Nephron (organoid): ENCODE data around the gene SORCS2.
A peak's percentile ranks its signal among the peaks of the same experiment; 100 is the strongest.

Source experiments
- H3K27ac Mint-ChIP-seq, 3 experiments: 2 replicates each; pipeline ENCODE4 v1.8.0; 2020; ENCODE audit warnings: mixed read lengths in 3 of 3, mild to moderate bottlenecking in 2 of 3, moderate library complexity in 1 of 3
- H3K27me3 Mint-ChIP-seq: 2 replicates; pipeline ENCODE4 v1.8.0; 2021; ENCODE audit warnings: low read depth, mild to moderate bottlenecking, moderate library complexity, mixed read lengths
- H3K36me3 Mint-ChIP-seq: 2 replicates; pipeline ENCODE4 v1.8.0; 2020; ENCODE audit warnings: low read depth, mixed read lengths
- H3K4me1 Mint-ChIP-seq: 2 replicates; pipeline ENCODE4 v1.8.0; 2020; ENCODE audit warnings: mixed read lengths
- H3K4me3 Mint-ChIP-seq, 3 experiments: 2 replicates each; pipeline ENCODE4 v1.8.0; 2020; ENCODE audit warnings: mild to moderate bottlenecking in 3 of 3, mixed read lengths in 3 of 3, moderate library complexity in 2 of 3
- H3K9me3 Mint-ChIP-seq: 2 replicates; pipeline ENCODE4 v1.8.0; 2020; ENCODE audit warnings: mixed read lengths
- TF ChIP-seq, protein P1 (sequence below), 3 experiments: fragments of 200-600 bp; sonication (generic); IDR thresholded peaks; one replicate each; pipeline ENCODE4 v1.5.0; 2021; ENCODE audit warnings: antibody characterized with exemption in 3 of 3; ENCODE audit not compliant: unreplicated experiment in 3 of 3

SORCS2 gene

DNA sequence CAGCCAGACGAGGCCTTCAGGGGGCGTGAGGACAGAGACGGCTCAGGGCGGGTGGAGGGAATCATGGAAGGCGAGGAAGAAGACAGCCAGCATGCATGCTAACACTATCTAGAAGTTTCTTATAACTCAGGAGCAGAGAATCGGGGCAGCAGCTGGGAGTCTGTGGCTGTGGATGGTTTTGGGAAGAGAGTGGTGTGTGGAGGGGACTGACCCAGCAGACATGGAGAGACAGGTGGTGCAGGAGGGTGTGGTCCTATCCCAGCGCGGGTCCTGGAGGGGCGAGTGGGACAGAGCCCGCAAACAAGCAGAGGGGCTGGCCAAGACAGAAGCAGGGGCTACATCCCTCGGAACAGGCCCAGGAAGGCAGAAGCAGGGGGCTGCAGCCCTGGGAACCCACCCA lies 555.2 kb downstream of the SORCS2 start:
- H3K4me3 Mint-ChIP-seq = no peak overlapping the region
- H3K27ac Mint-ChIP-seq = peak overlapping the region in 1 of 3 experiments; percentile 49
- H3K27me3 Mint-ChIP-seq = peaks cover 17% of the 10 kb centered on the region
- H3K4me1 Mint-ChIP-seq = peaks cover 36% of the 10 kb centered on the region
- TF ChIP-seq, protein P1, sequence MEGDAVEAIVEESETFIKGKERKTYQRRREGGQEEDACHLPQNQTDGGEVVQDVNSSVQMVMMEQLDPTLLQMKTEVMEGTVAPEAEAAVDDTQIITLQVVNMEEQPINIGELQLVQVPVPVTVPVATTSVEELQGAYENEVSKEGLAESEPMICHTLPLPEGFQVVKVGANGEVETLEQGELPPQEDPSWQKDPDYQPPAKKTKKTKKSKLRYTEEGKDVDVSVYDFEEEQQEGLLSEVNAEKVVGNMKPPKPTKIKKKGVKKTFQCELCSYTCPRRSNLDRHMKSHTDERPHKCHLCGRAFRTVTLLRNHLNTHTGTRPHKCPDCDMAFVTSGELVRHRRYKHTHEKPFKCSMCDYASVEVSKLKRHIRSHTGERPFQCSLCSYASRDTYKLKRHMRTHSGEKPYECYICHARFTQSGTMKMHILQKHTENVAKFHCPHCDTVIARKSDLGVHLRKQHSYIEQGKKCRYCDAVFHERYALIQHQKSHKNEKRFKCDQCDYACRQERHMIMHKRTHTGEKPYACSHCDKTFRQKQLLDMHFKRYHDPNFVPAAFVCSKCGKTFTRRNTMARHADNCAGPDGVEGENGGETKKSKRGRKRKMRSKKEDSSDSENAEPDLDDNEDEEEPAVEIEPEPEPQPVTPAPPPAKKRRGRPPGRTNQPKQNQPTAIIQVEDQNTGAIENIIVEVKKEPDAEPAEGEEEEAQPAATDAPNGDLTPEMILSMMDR (IDR thresholded peaks at IDR 0.05; ENCODE audit: unreplicated experiment in 3 of 3) = no peak
- H3K9me3 Mint-ChIP-seq = no peaks in the 10 kb centered on the region
- H3K36me3 Mint-ChIP-seq = peaks cover under 1% of the 10 kb centered on the region

DNA sequence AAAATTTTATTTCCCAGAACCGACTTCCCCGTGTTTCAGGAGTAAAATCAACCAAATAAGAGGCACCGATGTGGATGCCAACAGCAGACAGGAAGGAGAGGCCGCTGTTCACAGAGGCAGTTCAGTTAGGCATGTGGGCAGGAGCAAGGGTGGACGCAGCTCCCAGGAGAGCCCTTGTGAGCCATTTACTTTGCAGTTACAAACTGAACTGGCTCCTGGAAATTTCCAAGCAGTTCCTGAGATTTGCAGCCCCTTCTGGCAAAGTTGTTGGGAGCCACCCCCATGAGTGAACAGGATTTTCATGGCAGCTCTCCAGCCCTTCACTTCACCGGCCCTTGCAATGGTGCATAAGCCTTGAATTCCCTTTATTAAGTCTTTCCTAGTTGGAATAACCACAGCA lies 558.2 kb downstream of the SORCS2 start:
- no peaks in the 10 kb centered on the region for H3K9me3 Mint-ChIP-seq
- TF ChIP-seq, protein P1 (IDR thresholded peaks at IDR 0.05; ENCODE audit: unreplicated experiment in 3 of 3) = no peak
- peak overlapping the region in 2 of 3 experiments; percentile 1 to 5 for H3K27ac Mint-ChIP-seq
- peaks cover 9% of the 10 kb centered on the region for H3K36me3 Mint-ChIP-seq
- H3K27me3 Mint-ChIP-seq = peaks cover 11% of the 10 kb centered on the region
- H3K4me3 Mint-ChIP-seq = no peak overlapping the region
- peaks cover 46% of the 10 kb centered on the region for H3K4me1 Mint-ChIP-seq

DNA sequence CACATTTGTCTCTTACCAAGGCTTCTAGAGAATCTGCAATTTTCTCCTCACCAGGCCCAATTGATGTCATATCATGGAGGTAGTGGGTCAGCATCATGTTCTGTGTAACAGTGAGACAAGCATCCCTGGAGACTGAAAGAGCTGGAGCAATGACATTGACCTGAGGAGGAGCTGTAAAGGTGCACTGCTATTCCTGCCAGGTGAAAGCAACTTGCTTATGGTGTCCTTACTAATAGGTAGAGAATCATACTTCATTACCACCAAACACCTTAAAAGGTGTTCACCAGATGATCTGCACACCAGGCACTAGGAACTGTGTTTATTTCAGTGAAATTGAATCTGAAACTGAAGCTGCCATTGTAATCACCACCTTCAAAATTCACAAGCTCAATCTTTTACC lies 558.6 kb downstream of the SORCS2 start:
- H3K4me1 Mint-ChIP-seq = peaks cover 46% of the 10 kb centered on the region
- TF ChIP-seq, protein P1 (IDR thresholded peaks at IDR 0.05; ENCODE audit: unreplicated experiment in 3 of 3) = no peak
- peaks cover 9% of the 10 kb centered on the region for H3K27me3 Mint-ChIP-seq
- no peak overlapping the region for H3K27ac Mint-ChIP-seq
- peaks cover 9% of the 10 kb centered on the region for H3K36me3 Mint-ChIP-seq
- no peaks in the 10 kb centered on the region for H3K9me3 Mint-ChIP-seq
- no peak overlapping the region for H3K4me3 Mint-ChIP-seq

DNA sequence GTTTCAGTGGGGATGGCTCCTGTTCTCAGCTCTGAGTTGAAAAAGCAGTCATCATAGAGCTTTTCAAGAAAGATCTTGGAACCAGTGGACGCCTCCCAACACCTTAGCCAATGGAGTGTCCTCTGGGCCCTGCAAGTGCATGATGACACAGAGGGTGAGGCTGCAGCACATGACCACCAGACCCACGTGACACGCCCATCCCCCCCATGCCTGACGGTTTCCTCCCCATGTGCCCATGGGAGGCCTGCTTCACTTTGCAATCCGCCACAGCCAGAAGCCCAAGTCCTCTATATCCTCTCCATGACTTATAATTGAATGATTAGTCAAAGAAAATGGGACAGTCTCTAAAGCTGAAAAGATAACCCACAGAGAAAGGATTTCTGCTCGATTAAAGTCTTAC lies 560.3 kb downstream of the SORCS2 start:
- Mint-ChIP-seq H3K27ac (no peak overlapping the region), H3K9me3 (no peaks in the 10 kb centered on the region), H3K4me3 (no peak overlapping the region), H3K4me1 (peaks cover 46% of the 10 kb centered on the region), H3K27me3 (peaks cover 4% of the 10 kb centered on the region), H3K36me3 (peaks cover 9% of the 10 kb centered on the region)
- TF ChIP-seq, protein P1 (IDR thresholded peaks at IDR 0.05; ENCODE audit: unreplicated experiment in 3 of 3) = no peak

DNA sequence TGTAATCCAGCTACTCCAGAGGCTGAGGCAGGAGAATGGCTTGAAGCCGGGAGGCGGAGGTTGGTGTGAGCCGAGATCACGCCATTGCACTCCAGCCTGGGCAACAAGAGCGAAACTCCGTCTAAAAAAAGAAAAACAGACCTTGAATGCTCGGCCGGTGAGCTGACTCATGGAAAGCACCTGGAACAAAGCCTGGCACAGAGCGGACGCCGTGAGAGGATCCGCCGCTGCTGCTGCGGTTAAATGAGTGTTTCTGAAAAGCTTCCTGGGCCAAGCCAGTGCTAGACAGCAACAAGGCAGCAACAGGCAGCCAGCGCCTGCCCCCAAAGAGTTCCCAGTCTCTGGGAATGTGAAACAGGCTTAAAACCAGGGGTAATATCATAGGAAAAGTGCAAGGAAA lies 560.9 kb downstream of the SORCS2 start:
- Mint-ChIP-seq H3K27me3 (peaks cover 4% of the 10 kb centered on the region), H3K4me1 (peaks cover 50% of the 10 kb centered on the region), H3K36me3 (peaks cover 9% of the 10 kb centered on the region), H3K27ac (no peak overlapping the region), H3K4me3 (no peak overlapping the region), H3K9me3 (no peaks in the 10 kb centered on the region)
- TF ChIP-seq, protein P1 (IDR thresholded peaks at IDR 0.05; ENCODE audit: unreplicated experiment in 3 of 3) = no peak

DNA sequence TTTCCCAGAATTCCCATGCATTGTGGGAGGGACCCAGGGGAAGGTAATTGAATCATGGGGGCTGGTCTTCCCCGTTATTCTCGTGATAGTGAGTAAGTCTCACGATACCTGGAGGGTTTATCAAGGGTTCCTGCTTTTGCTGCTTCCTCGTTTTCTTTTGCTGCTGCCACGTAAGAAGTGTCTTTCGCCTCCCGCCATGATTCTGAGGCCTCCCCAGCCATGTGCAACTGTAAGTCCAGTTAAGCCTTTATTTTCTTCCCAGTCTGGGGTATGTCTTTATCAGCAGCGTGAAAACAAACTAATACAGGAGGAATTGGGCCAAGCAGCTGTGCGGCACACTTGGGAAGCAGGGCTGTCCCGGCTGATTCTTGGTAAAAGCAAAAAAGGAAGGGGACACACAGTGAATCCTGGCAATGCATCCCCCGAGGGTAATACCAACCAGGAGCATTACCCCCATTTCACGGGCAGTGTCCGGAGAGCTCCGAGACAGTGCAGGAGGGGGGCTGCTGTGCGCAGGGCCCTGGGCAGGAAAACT lies 561.7 kb downstream of the SORCS2 start:
- Mint-ChIP-seq H3K36me3 (peaks cover 9% of the 10 kb centered on the region), H3K27me3 (peaks cover 4% of the 10 kb centered on the region), H3K9me3 (no peaks in the 10 kb centered on the region), H3K4me1 (peaks cover 49% of the 10 kb centered on the region), H3K27ac (no peak overlapping the region), H3K4me3 (no peak overlapping the region)
- TF ChIP-seq, protein P1 (IDR thresholded peaks at IDR 0.05; ENCODE audit: unreplicated experiment in 3 of 3) = no peak
